Subcutaneous adipose tissue (tissue), 4 donors: ENCODE data around the gene RAI1. TPM values are rescaled to one million over a fixed set of nuclear protein-coding genes. Genes with fewer than 3 reads are reported as not detected.

Experiments
- total RNA-seq, 4 donors: library from RNA; depleted of rRNA; stranded (reverse); fragments of >200 nt; gene quantifications; one replicate each; pipeline ENCODE4 v1.1.0, GENCODE V29; 2016
- TF ChIP-seq, protein P1 (sequence below): fragments of 450-650 bp; IDR thresholded peaks from one replicate; pipeline ENCODE4 v1.5.1; 2016; ENCODE audit warnings: low read depth, mild to moderate bottlenecking, control low read depth, antibody characterized with exemption, moderate library complexity

The RAI1 gene
- total RNA-seq, 4 donors from 2014 or later, result 4.1 to 20.0 (median 7.5) TPM

DNA sequence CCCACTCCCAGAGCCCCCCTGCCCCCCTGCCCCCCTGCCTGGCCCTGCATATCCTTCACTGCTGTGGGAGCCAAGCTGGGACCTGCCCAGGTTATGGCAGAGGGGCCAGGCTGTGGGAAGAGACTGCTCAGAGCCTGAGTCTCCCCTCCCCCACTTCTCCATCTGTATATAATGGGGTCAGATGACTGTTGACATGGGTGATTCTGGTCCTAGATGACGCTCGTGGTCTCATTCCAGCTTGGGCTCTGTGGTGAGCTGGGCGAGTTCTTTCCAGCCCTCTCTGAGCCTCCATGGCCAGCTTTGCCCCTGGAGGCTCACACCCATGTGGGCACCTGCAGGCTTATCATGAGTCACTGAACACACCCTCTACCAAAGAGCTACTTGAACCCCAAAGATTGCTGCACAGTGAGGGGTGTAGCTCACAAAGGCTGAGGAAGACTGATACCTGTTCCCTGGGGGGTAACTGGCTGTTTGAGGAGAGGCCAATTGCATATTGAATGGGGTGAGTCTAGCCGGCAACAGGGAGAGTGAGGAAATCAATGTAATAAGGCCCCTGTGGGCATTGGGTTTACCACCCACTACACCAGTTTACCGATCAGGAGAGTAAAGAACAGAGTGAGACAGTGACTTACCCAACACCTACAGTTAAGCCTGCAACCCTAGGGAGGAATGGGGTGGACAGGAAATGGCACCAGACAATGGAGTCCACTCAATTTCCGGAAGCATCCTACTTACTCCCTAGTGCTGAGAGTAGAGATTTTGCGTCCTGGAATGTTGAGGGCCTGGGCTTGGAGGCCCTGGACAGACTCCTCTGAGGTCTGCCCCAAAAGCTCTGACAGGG is 159.7 kb downstream of the RAI1 start:
- TF ChIP-seq, protein P1, sequence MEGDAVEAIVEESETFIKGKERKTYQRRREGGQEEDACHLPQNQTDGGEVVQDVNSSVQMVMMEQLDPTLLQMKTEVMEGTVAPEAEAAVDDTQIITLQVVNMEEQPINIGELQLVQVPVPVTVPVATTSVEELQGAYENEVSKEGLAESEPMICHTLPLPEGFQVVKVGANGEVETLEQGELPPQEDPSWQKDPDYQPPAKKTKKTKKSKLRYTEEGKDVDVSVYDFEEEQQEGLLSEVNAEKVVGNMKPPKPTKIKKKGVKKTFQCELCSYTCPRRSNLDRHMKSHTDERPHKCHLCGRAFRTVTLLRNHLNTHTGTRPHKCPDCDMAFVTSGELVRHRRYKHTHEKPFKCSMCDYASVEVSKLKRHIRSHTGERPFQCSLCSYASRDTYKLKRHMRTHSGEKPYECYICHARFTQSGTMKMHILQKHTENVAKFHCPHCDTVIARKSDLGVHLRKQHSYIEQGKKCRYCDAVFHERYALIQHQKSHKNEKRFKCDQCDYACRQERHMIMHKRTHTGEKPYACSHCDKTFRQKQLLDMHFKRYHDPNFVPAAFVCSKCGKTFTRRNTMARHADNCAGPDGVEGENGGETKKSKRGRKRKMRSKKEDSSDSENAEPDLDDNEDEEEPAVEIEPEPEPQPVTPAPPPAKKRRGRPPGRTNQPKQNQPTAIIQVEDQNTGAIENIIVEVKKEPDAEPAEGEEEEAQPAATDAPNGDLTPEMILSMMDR, result no peak

DNA sequence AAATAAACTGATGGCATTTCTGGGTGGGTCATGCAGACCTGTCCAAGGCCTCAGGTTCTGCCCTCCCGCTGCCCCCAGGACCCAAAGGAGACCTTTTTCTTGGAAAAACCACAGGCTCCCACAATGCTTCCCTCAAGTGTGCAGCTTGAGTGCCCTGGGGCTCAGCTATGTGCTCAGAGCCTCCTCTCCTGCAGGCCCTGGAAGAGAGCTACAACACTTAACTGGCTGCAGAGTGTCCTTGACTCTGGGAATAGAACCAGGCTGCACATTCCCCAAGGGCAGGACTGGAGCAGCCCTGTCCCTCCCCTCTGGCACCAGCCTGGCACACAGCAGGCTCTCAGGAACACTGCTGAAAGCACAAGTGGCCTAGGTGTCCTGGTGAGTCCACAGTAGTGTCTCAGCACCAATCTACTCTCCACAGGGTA is 160.4 kb downstream of the RAI1 start:
- TF ChIP-seq, protein P1, result no peak

DNA sequence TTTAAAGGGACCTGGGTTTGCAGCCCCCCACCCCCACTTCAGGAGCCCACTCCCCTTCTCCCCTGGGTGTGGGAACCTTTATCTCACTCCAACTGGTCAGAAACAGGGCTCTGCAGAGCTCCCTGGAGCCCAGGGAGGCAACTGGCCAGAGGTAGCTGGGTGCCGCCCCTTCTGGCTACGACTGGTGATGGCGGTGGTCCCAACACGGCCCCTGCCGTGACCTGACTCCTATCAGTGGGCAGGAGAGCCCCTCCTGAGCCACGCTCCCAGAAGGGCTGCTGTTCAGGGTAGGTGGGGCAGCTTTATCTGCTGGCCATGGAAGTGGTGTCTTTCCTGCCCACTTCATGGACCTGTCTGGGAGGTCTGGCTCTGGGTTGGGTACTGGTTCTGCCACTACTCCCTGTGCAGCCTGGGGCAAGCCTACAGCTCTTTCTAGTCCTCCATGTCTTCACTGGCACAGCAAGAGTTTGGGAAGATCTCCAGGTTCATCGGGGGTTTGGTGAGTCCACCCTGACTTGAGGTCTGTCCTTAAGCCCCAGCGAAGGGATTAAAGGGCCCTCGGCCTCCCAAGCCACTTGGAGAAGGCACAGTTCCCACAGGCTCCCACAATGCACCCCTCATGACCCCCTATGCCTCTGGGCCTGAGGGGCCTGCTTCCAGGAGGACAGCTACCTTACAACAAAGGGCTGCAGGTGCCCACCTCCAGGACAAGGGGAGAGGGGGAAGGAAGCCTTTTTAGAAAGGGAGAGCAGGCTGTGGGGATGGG is 161.0 kb downstream of the RAI1 start:
- TF ChIP-seq, protein P1, result no peak

DNA sequence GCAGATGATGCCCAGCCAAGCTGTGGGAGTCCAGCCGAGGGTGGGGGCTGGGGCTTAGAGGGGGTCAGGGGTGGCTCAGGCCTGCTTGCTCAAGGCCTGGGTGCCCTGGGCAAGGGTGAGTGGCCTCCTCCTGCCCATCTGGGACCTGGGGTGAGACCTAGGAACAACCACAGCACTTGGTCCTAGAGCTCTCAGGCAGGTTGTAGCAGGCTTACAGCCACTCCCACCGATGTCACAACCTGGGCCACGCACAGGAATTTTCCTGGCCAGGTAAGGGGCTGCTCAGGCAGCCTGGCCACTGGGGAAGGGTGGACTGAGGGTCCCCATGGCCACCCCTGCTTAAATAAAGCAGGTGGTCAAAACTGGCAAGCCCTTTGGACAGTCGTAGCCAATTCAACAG is 161.8 kb downstream of the RAI1 start:
- TF ChIP-seq, protein P1, result no peak

DNA sequence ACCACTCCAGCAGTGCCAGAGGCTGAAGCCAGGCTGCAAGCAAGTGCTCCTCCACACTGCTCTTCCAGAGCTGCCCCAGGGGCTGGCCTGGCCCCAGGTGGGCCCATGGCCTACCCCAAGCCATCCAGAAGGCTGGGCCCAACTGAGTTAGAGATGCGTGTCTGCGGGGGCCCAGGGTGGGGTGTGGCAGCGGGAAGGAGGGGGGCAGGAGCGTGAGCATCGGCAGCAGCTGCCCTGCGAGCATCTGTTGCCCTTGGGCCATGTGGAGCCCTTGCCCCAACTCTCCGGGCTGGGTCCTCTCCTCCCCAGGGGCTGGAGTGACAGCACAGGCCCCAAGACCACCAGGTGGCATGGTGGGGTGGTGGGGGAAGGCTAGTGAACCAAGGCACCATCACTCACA is 162.8 kb downstream of the RAI1 start:
- TF ChIP-seq, protein P1, result no peak

DNA sequence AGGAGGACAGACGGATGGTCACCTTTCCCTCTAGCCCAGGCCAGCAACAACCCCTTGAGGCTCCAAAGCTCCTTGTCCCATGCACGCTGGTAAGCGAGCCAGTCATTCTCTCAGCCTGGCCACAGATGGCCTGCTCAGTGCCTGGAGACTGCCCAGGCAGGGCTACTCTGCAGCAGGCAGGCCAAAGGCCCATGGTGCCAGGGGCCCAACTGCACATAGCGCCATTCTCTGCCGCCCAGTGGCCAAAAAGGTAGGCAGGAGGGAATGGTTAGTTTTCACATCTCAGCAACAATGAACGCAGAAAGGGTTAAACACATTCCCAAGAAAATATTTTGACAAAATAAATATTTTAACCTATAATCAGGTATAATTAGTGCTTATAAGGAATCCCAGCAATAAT is 163.2 kb downstream of the RAI1 start:
- TF ChIP-seq, protein P1, result no peak
